Psoas muscle (tissue), 8 donors: Measurements from ENCODE around the gene GPR78. TPM values are rescaled to one million over a fixed set of nuclear protein-coding genes. Genes with fewer than 3 reads are reported as not detected.

Source experiments
- ATAC-seq, 4 donors: fragments of 200-7000 bp; cut with Tn5 transposase; one replicate each; pipeline ENCODE4 v1.9.1; 2020; ENCODE audit warnings: moderate library complexity in 3 of 4, mild to moderate bottlenecking in 2 of 4
- DNase-seq, 2 donors: peaks; one replicate each; pipeline ENCODE4 v3.0.0-alpha.2; 2020
- H3K27ac ChIP-seq: fragments of 200-600 bp; one replicate; pipeline ENCODE4 v1.8.0; 2022
- H3K27me3 ChIP-seq, 3 donors: fragments of 200-600 bp in 1 of 3; one replicate each; pipeline versions ENCODE4 v1.6.1 to v1.8.0; 2013 to 2022; ENCODE audit warnings: low read length in 2 of 3, mild to moderate bottlenecking in 2 of 3, moderate library complexity in 1 of 3; ENCODE audit not compliant: insufficient read depth in 3 of 3
- H3K36me3 ChIP-seq, 2 donors: fragments of 200-600 bp in 1 of 2; one replicate each; pipeline versions ENCODE4 v1.6.1 to v1.8.0; 2013 to 2022; ENCODE audit warnings: low read depth in 1 of 2, mild to moderate bottlenecking in 1 of 2, moderate library complexity in 1 of 2; ENCODE audit not compliant: insufficient read depth in 1 of 2
- H3K4me1 ChIP-seq: fragments of 200-600 bp; one replicate; pipeline ENCODE4 v1.8.0; 2022
- H3K4me3 ChIP-seq: fragments of 200-600 bp; one replicate; pipeline ENCODE4 v1.8.0; 2022; ENCODE audit warnings: mild to moderate bottlenecking
- H3K9me3 ChIP-seq: fragments of 200-600 bp; one replicate; pipeline ENCODE4 v1.8.0; 2022
- CTCF ChIP-seq: fragments of 200-600 bp; IDR thresholded peaks from one replicate; pipeline ENCODE4 v1.8.0; 2022; ENCODE audit warnings: antibody characterized with exemption
- WGBS, 3 donors: extraction: QIAGEN DNeasy Blood & Tissue Kit; methylation state at CpG; one replicate each; pipeline versions ENCODE4 v1.1.6 to v1.1.7; 2013; 5-methylcytosine and 5-hydroxymethylcytosine counted together
- intact Hi-C, 2 donors: fragments of 100-400 bp; cut with DNase I; formaldehyde crosslinking; loops; one replicate each; pipeline versions ENCODE4 v1.11.0 to v1.14.2; 2022
- polyA plus RNA-seq, 3 donors: library from polyadenylated mRNA; stranded (reverse); fragments of 200-250 nt; gene quantifications; one replicate each; pipeline ENCODE4 v1.2.3, GENCODE V29; 2013
- total RNA-seq, 4 donors: library from RNA; stranded (reverse); fragmentation: NEBNext Ultra II Directional in 2 of 4; extraction: Animal tissue kit (Norgen Biotek cat#: 25700) in 2 of 4; gene quantifications; one replicate each; pipeline versions ENCODE4 v1.2.1 to v1.2.4, GENCODE V29; 2021 to 2023
- donor health status: healthy with polysubstance abuse.
- donor health status: DM: no; HTN: no; CAD: no; lungs with moderate emphysema.
- donor health status: Bipolar disorder and iron deficiency.
- donor health status: healthy.
- donor health status: DM: yes; HTN: yes; CAD: no.
- donor health status: DM: no; HTN: no; CAD: no.
- donor health status: DM: no; HTN: no; CAD: no.
- donor health status: DM: yes; HTN: yes; CAD: no.

Gene GPR78
- total and polyA plus RNA-seq, 7 donors = not detected

- ATAC-seq = peak; percentile 67 to 81 (median 72)
- peak; percentile 55 for TF ChIP-seq CTCF
- peaks cover 0 to 53% (median 20%) of the 10 kb centered on the region in 3 donors for H3K27me3 ChIP-seq
- H3K36me3 ChIP-seq = no peaks in the 10 kb centered on the region
- no peak overlapping the region for H3K4me3 ChIP-seq
- intact Hi-C loops = loop anchor here (1.0 to 10.0 kb wide), 4 partner anchors 126 to 352 kb away; no protein-coding TSS in a partner anchor
- whole genome bisulfite sequencing, 3 donors = 42 to 48% (median 42%) methylated on average over 22 to 24 of the region's 24 CpGs
- H3K4me1 ChIP-seq = no peaks in the 10 kb centered on the region
- no peak overlapping the region for H3K27ac ChIP-seq
- no peak for DNase-seq
- H3K9me3 ChIP-seq = no peaks in the 10 kb centered on the region
These were observed 14.2 kb downstream of the GPR78 start for GRCh38 chr4:8594097-8595038.

- ATAC-seq (no peak), DNase-seq (no peak)
- no peaks in the 10 kb centered on the region for H3K9me3 ChIP-seq
- no peak overlapping the region for H3K27ac ChIP-seq
- no peak for TF ChIP-seq CTCF
- intact Hi-C loops = loop anchor here in 1 of 2 donors (2.0 to 10.0 kb wide), 2 partner anchors 131 to 353 kb away; no protein-coding TSS in a partner anchor
- 52 to 59% (median 56%) methylated on average over 16 of the region's 16 CpGs for WGBS, 3 donors
- no peaks in the 10 kb centered on the region for H3K36me3 ChIP-seq
- H3K27me3 ChIP-seq = peaks cover 0 to 47% (median 21%) of the 10 kb centered on the region in 3 donors
- H3K4me3 ChIP-seq = no peak overlapping the region
- no peaks in the 10 kb centered on the region for H3K4me1 ChIP-seq
These were observed 15.3 kb downstream of the GPR78 start for GRCh38 chr4:8595237-8596087.

- Histone ChIP-seq H3K4me3 (no peak overlapping the region), H3K4me1 (no peaks in the 10 kb centered on the region), H3K9me3 (no peaks in the 10 kb centered on the region), H3K27me3 (peaks cover 0 to 40% (median 15%) of the 10 kb centered on the region in 3 donors), H3K36me3 (no peaks in the 10 kb centered on the region), H3K27ac (no peak overlapping the region)
- DNase-seq (no peak), ATAC-seq (no peak)
- no peak for TF ChIP-seq CTCF
- WGBS, 3 donors = 78 to 85% (median 82%) methylated on average over 9 of the region's 9 CpGs
- intact Hi-C loops = loop anchor here in 1 of 2 donors (10.0 kb wide), 1 partner anchor 132 kb away; no protein-coding TSS in a partner anchor
These were observed 16.7 kb downstream of the GPR78 start for GRCh38 chr4:8596891-8597290.

GRCh38 chr4:8597319-8597718, 17.1 kb downstream of the GPR78 start:
- Histone ChIP-seq H3K36me3 (no peaks in the 10 kb centered on the region), H3K4me3 (no peak overlapping the region), H3K27me3 (peaks cover 0 to 35% (median 13%) of the 10 kb centered on the region in 3 donors), H3K9me3 (no peaks in the 10 kb centered on the region), H3K4me1 (no peaks in the 10 kb centered on the region), H3K27ac (no peak overlapping the region)
- 85 to 88% (median 88%) methylated on average over 13 of the region's 13 CpGs for WGBS, 3 donors
- intact Hi-C loops = loop anchor here in 1 of 2 donors (10.0 kb wide), 1 partner anchor 133 kb away; no protein-coding TSS in a partner anchor
- no peak for ATAC-seq
- no peak for TF ChIP-seq CTCF
- DNase-seq = no peak
